Inflammatory macrophage treated with lipopolysaccharide for 1 hour (primary cell): ENCODE measurements around the gene CARS1.
"Not testable (repeated sequence)": the region's sequence is repeated elsewhere in the genome, so short reads cannot be mapped to it uniquely, and the experiment has no call there.

ENCODE experiments used
- DNase-seq, 2 donors: peaks; one replicate each; pipeline ENCODE4 v3.0.0-alpha.2; 2020 to 2022

The CARS1 gene

GRCh38 chr11:3089236-3090061 lies 32.2 kb upstream of the CARS1 start:
- no peak for DNase-seq

GRCh38 chr11:3088806-3089205 lies 31.6 kb upstream of the CARS1 start:
- no peak for DNase-seq

- no peak for DNase-seq
These were observed 30.9 kb upstream of the CARS1 start for GRCh38 chr11:3087821-3088800.

- DNase-seq = no peak
These were observed 30.1 kb upstream of the CARS1 start for GRCh38 chr11:3087373-3087772.

- no peak for DNase-seq
These were observed 29.5 kb upstream of the CARS1 start for GRCh38 chr11:3086671-3087150.

- DNase-seq = no peak
These were observed 28.9 kb upstream of the CARS1 start for GRCh38 chr11:3086114-3086513.

- DNase-seq = no peak
These were observed 27.8 kb upstream of the CARS1 start for GRCh38 chr11:3085052-3085451.

- no peak for DNase-seq
These were observed 26.1 kb upstream of the CARS1 start for GRCh38 chr11:3083321-3083720.

GRCh38 chr11:3081386-3081751 lies 24.1 kb upstream of the CARS1 start:
- DNase-seq = no peak

GRCh38 chr11:3080733-3081385 lies 23.6 kb upstream of the CARS1 start:
- DNase-seq = no peak

GRCh38 chr11:3080104-3080503 lies 22.9 kb upstream of the CARS1 start:
- no peak for DNase-seq

GRCh38 chr11:3077846-3078440 lies 20.7 kb upstream of the CARS1 start:
- DNase-seq = no peak

- DNase-seq = no peak
These were observed 20.1 kb upstream of the CARS1 start for GRCh38 chr11:3077189-3077836.

GRCh38 chr11:3074912-3075589 lies 17.8 kb upstream of the CARS1 start:
- DNase-seq = no peak

GRCh38 chr11:3073029-3073435 lies 15.8 kb upstream of the CARS1 start:
- DNase-seq = no peak

- no peak for DNase-seq
These were observed 12.2 kb upstream of the CARS1 start for GRCh38 chr11:3069425-3069824.

GRCh38 chr11:3066308-3066707 lies 9.1 kb upstream of the CARS1 start:
- not testable (repeated sequence) for DNase-seq

GRCh38 chr11:3064709-3065108 lies 7.5 kb upstream of the CARS1 start:
- not testable (repeated sequence) for DNase-seq

GRCh38 chr11:3063876-3064275 lies 6.7 kb upstream of the CARS1 start:
- not testable (repeated sequence) for DNase-seq

- peak in 1 of 2 donors; percentile 36 for DNase-seq
These were observed 6.2 kb upstream of the CARS1 start for GRCh38 chr11:3063432-3063831.

- no peak for DNase-seq
These were observed 3.3 kb upstream of the CARS1 start for GRCh38 chr11:3060436-3061025.
